ENCODE data around the gene MAD1L1.
"Not testable (repeated sequence)": the region's sequence is repeated elsewhere in the genome, so short reads cannot be mapped to it uniquely, and the experiment has no call there.

Gene MAD1L1

GRCh38 chr7:1931951-1932270, 300.8 kb downstream of the MAD1L1 start:
- DNase-seq: no peak

- no peak for DNase-seq
Measured at GRCh38 chr7:1931256-1931950, 301.3 kb downstream of the MAD1L1 start.

- no peak for DNase-seq
Measured at GRCh38 chr7:1930381-1931065, 302.2 kb downstream of the MAD1L1 start.

- not testable (repeated sequence) for DNase-seq
Measured at GRCh38 chr7:1929349-1929925, 303.3 kb downstream of the MAD1L1 start.

GRCh38 chr7:1928645-1929348, 303.9 kb downstream of the MAD1L1 start:
- DNase-seq: no peak

GRCh38 chr7:1927937-1928644, 304.7 kb downstream of the MAD1L1 start:
- DNase-seq: no peak

GRCh38 chr7:1926908-1927306, 305.8 kb downstream of the MAD1L1 start:
- DNase-seq: no peak

GRCh38 chr7:1925973-1926907, 306.5 kb downstream of the MAD1L1 start:
- DNase-seq: no peak

- DNase-seq: no peak
Measured at GRCh38 chr7:1925349-1925748, 307.4 kb downstream of the MAD1L1 start.

- no peak for DNase-seq
Measured at GRCh38 chr7:1924258-1924817, 308.4 kb downstream of the MAD1L1 start.

GRCh38 chr7:1923409-1924257, 309.1 kb downstream of the MAD1L1 start:
- DNase-seq: no peak

GRCh38 chr7:1922870-1923236, 309.9 kb downstream of the MAD1L1 start:
- no peak for DNase-seq

GRCh38 chr7:1922071-1922869, 310.5 kb downstream of the MAD1L1 start:
- peak in 2 of 4 experiments; percentile 33 to 48 for DNase-seq

GRCh38 chr7:1920881-1921280, 311.9 kb downstream of the MAD1L1 start:
- DNase-seq: no peak

- peak in 1 of 4 experiments; percentile 40 for DNase-seq
Measured at GRCh38 chr7:1920266-1920681, 312.5 kb downstream of the MAD1L1 start.

GRCh38 chr7:1919539-1920265, 313.0 kb downstream of the MAD1L1 start:
- DNase-seq: no peak

GRCh38 chr7:1918881-1919525, 313.7 kb downstream of the MAD1L1 start:
- DNase-seq: no peak

- no peak for DNase-seq
Measured at GRCh38 chr7:1918063-1918645, 314.6 kb downstream of the MAD1L1 start.
